GM21526 (cell line): ENCODE measurements around the gene CAPG.
"Not testable (repeated sequence)": the region's sequence is repeated elsewhere in the genome, so short reads cannot be mapped to it uniquely, and the experiment has no call there.

ENCODE experiments used
- ATAC-seq: cut with Tn5 transposase; IDR thresholded peaks from one replicate; pipeline ENCODE4 v1.9.1; 2021; ENCODE audit warnings: moderate library complexity; ENCODE audit not compliant: unreplicated experiment, low FRiP score

CAPG gene

DNA sequence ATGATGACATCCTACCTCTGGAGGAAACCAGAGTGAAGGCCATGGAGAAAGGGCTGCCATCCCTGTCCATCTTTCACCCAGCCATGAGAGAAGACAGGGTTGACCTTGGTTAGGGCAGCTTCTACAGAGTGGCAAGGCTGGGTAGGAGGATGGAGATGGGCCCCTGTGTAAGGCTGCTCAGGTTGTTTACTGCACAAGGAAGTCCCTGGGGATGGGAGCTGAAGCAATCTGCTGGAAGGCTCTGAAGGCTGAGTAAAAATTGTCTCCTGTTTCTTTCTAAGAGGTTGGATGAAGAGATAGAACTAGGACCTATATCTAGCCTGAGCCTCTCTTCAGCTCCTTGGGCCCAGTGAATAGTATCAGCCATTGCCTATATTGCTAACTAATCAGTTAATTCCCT lies 41.2 kb downstream of the CAPG start:
- ATAC-seq: no peak

GRCh38 chr2:85367180-85367579 lies 43.0 kb downstream of the CAPG start:
- ATAC-seq: no peak

- ATAC-seq: not testable (repeated sequence)
Observed at GRCh38 chr2:85362653-85363387, 47.3 kb downstream of the CAPG start.

GRCh38 chr2:85357736-85358135 lies 52.4 kb downstream of the CAPG start:
- no peak for ATAC-seq

DNA sequence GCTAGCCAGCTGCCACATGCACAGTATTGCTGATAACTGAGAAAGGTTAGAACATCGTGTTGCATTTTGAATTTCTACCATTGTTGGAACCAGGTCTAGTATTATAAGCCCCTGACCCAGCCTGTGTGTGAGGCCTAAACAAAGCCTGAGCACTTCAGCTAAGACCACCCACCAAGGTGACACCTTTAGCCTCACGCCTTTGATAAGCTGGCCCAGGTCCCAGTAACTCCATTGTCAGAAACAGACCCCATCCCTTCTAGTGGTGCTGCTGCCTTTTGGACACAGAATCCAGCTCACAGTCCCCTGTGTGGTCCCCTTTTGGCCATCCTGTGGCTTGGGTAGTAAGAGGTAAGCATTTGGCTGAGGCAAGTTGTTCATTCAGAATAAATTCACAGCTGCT lies 54.0 kb downstream of the CAPG start:
- no peak for ATAC-seq

- no peak for ATAC-seq
Observed at GRCh38 chr2:85355521-85355920, 54.6 kb downstream of the CAPG start.

- peak; percentile 2 for ATAC-seq
Observed at GRCh38 chr2:85355073-85355410, 55.1 kb downstream of the CAPG start.

- peak; percentile 97 for ATAC-seq
Observed at GRCh38 chr2:85354286-85355072, 55.7 kb downstream of the CAPG start, which contains the start of the genes ELMOD3 and RETSAT. ELMOD3 (plus strand) TSS chr2:85354769; CDS start chr2:85357199, 2,430 bp downstream. RETSAT (minus strand) TSS chr2:85354528; CDS start chr2:85354507, 21 bp downstream.

DNA sequence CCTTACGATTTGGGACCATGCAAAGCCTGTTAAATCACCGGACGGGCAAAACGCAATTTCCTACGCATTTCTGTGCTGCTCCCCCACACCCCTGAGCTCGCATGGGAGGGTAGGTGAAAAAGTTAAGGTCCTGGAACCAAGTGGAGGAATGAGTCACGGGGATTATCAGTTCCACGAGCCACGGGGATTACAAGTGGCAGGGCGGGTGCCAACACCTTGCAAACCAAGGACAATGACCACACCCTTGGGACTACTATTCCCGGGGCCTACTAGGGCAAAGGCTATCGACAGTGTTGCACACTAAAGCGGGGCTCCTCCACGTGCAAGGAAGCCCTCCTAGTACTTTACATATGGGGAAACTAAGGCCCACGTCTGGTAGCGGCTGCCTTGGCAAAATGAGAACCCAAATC lies 56.3 kb downstream of the CAPG start:
- ATAC-seq: peak; percentile 3

DNA sequence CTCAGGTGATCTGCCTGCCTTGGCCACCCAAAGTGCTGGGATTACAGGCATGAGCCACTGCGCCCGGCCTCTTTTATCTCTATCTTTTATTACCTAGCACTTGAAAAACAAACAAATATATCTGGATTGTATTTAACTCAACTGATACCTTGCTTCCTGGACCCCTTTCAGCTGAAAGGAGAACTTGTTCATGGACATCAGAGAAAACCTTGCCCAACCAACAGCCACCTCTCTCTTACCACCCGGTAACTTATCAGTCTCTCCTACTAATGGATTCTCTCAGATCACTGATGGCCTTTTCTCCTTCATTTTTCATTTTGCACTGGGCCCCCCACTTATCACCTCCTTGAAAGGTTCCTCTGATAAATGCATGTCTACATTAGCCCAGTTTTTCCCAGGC lies 62.6 kb downstream of the CAPG start:
- ATAC-seq: no peak
